Measurements from ENCODE around the gene TRIML2.
"Not testable (repeated sequence)": the region's sequence is repeated elsewhere in the genome, so short reads cannot be mapped to it uniquely, and the experiment has no call there.

The TRIML2 gene

DNA sequence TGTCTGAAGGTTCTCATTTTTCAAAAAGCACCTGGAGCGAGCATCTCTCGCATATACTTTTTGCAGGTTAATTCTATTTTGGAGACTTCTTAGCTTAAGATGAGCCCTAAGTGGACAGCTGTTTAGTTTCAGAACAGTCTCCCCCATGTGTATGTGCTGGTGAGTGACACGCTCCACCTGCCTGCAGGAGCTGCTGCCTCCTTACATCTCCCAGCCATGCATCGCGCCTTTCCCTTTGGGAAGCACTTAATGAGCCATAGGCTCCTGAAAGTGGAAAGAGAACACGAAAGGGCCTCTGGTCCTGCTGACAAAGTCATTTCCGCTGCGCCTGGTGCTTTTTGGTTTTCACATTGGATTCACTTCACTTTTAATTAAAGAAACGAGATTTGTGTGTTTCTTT lies 56.1 kb downstream of the TRIML2 start:
- H3K79me2 ChIP-seq (ENCODE audit: low read length): no peaks in the 10 kb centered on the region
- H3K4me1 ChIP-seq (ENCODE audit: low read length): no peaks in the 10 kb centered on the region
- no peaks in the 10 kb centered on the region for H3K27me3 ChIP-seq (ENCODE audit: low read depth, low read length)
- H3K4me2 ChIP-seq (ENCODE audit: low read length): no peak overlapping the region
- no peak overlapping the region for H3K27ac ChIP-seq (ENCODE audit: low read length)
- no peaks in the 10 kb centered on the region for H4K20me1 ChIP-seq (ENCODE audit: insufficient read depth, low read length)
- H2AFZ ChIP-seq (ENCODE audit: low read depth, low read length): no peak overlapping the region
- no peak overlapping the region for H3K9ac ChIP-seq (ENCODE audit: low read length)
- H3K4me3 ChIP-seq (ENCODE audit: low read length): no peak overlapping the region
- H3K36me3 ChIP-seq (replicated peaks; ENCODE audit: low read depth, low read length): no peaks in the 10 kb centered on the region
- H3K9me3 ChIP-seq (ENCODE audit: insufficient read depth, low read length): no peaks in the 10 kb centered on the region
- TF ChIP-seq CTCF (IDR thresholded peaks at IDR 0.05; ENCODE audit: low read depth, low read length) (no peak), EZH2phosphoT487 (IDR thresholded peaks at IDR 0.05; ENCODE audit: low read depth) (no peak)

- H3K9me3 ChIP-seq (ENCODE audit: insufficient read depth, low read length): no peaks in the 10 kb centered on the region
- H3K4me1 ChIP-seq (ENCODE audit: low read length): no peaks in the 10 kb centered on the region
- H2AFZ ChIP-seq (ENCODE audit: low read depth, low read length): no peak overlapping the region
- H4K20me1 ChIP-seq (ENCODE audit: insufficient read depth, low read length): no peaks in the 10 kb centered on the region
- no peak overlapping the region for H3K9ac ChIP-seq (ENCODE audit: low read length)
- H3K4me2 ChIP-seq (ENCODE audit: low read length): no peak overlapping the region
- H3K36me3 ChIP-seq (replicated peaks; ENCODE audit: low read depth, low read length): no peaks in the 10 kb centered on the region
- no peak overlapping the region for H3K27ac ChIP-seq (ENCODE audit: low read length)
- no peak for TF ChIP-seq CTCF (IDR thresholded peaks at IDR 0.05; ENCODE audit: low read depth, low read length)
- TF ChIP-seq EZH2phosphoT487 (IDR thresholded peaks at IDR 0.05; ENCODE audit: low read depth): no peak
- no peaks in the 10 kb centered on the region for H3K79me2 ChIP-seq (ENCODE audit: low read length)
- no peak overlapping the region for H3K4me3 ChIP-seq (ENCODE audit: low read length)
- no peaks in the 10 kb centered on the region for H3K27me3 ChIP-seq (ENCODE audit: low read depth, low read length)
These were observed 62.7 kb downstream of the TRIML2 start for GRCh38 chr4:188046657-188047056.

DNA sequence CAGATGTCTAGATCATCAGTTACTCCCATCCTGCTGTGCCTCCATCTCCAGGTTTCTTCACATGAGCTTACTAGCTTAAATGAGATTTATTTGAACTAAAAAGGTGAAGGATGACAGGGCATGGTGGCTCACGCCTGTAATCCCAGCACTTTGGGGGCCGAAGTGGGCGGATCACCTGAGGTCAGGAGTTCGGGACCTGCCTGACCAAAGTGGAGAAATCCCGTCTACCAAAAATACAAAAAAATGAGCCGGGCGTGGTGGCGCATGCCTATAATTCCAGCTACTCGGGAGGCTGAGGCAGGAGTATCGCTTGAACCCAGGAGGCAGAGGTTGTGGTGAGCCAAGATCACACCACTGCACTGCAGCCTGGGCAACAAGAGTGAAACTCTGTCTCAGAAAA lies 63.9 kb downstream of the TRIML2 start:
- not testable (repeated sequence) for H3K79me2 ChIP-seq (ENCODE audit: low read length); H3K36me3 ChIP-seq (replicated peaks; ENCODE audit: low read depth, low read length); H2AFZ ChIP-seq (ENCODE audit: low read depth, low read length); H3K4me2 ChIP-seq (ENCODE audit: low read length); H4K20me1 ChIP-seq (ENCODE audit: insufficient read depth, low read length); H3K9ac ChIP-seq (ENCODE audit: low read length); H3K27me3 ChIP-seq (ENCODE audit: low read depth, low read length); H3K9me3 ChIP-seq (ENCODE audit: insufficient read depth, low read length); H3K27ac ChIP-seq (ENCODE audit: low read length); H3K4me3 ChIP-seq (ENCODE audit: low read length); H3K4me1 ChIP-seq (ENCODE audit: low read length)

GRCh38 chr4:188043154-188043553 lies 66.2 kb downstream of the TRIML2 start:
- no peaks in the 10 kb centered on the region for H3K79me2 ChIP-seq (ENCODE audit: low read length)
- no peaks in the 10 kb centered on the region for H4K20me1 ChIP-seq (ENCODE audit: insufficient read depth, low read length)
- no peaks in the 10 kb centered on the region for H3K27me3 ChIP-seq (ENCODE audit: low read depth, low read length)
- no peak overlapping the region for H3K27ac ChIP-seq (ENCODE audit: low read length)
- no peak overlapping the region for H2AFZ ChIP-seq (ENCODE audit: low read depth, low read length)
- H3K36me3 ChIP-seq (replicated peaks; ENCODE audit: low read depth, low read length): no peaks in the 10 kb centered on the region
- no peak overlapping the region for H3K4me2 ChIP-seq (ENCODE audit: low read length)
- no peak overlapping the region for H3K4me3 ChIP-seq (ENCODE audit: low read length)
- TF ChIP-seq CTCF (IDR thresholded peaks at IDR 0.05; ENCODE audit: low read depth, low read length) (no peak), EZH2phosphoT487 (IDR thresholded peaks at IDR 0.05; ENCODE audit: low read depth) (no peak)
- no peaks in the 10 kb centered on the region for H3K4me1 ChIP-seq (ENCODE audit: low read length)
- no peaks in the 10 kb centered on the region for H3K9me3 ChIP-seq (ENCODE audit: insufficient read depth, low read length)
- H3K9ac ChIP-seq (ENCODE audit: low read length): no peak overlapping the region

DNA sequence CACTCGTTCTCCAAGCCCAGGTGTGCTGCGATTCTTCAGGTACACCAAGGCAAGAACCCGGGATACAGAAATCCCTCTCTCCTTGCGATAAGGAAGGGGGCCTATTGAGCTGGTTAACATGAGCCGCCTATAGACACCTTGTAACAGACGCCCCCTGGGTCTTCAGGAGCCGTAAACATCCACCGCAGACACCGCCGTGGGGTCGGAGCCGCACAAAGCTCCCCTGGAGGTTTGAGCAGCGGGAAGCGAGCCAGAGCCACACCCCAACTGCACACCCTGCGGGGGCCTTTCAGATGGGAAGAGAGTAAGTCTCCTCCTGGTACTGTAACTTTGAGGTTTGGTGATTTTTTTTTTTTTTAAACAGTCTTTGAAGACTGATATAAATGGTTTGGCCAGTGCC lies 67.2 kb downstream of the TRIML2 start:
- Histone ChIP-seq H3K4me2 (ENCODE audit: low read length) (no peak overlapping the region), H3K9ac (ENCODE audit: low read length) (no peak overlapping the region), H3K27me3 (ENCODE audit: low read depth, low read length) (no peaks in the 10 kb centered on the region), H3K9me3 (ENCODE audit: insufficient read depth, low read length) (no peaks in the 10 kb centered on the region), H4K20me1 (ENCODE audit: insufficient read depth, low read length) (no peaks in the 10 kb centered on the region), H3K4me1 (ENCODE audit: low read length) (no peaks in the 10 kb centered on the region), H3K4me3 (ENCODE audit: low read length) (no peak overlapping the region), H2AFZ (ENCODE audit: low read depth, low read length) (no peak overlapping the region), H3K27ac (ENCODE audit: low read length) (no peak overlapping the region), H3K79me2 (ENCODE audit: low read length) (no peaks in the 10 kb centered on the region), H3K36me3 (replicated peaks; ENCODE audit: low read depth, low read length) (no peaks in the 10 kb centered on the region)
- TF ChIP-seq EZH2phosphoT487 (IDR thresholded peaks at IDR 0.05; ENCODE audit: low read depth): no peak
- TF ChIP-seq CTCF (IDR thresholded peaks at IDR 0.05; ENCODE audit: low read depth, low read length): no peak
